SK-N-SH (cell line): ENCODE measurements around the gene PAPOLA. TPM values are rescaled to one million over a fixed set of nuclear protein-coding genes. Genes with fewer than 3 reads are reported as not detected.

Experiments used
- CTCF ChIA-PET: fragments of 300-600, 350-600 bp; formaldehyde crosslinking; extraction: SDS; loops from one replicate; lab custom pipeline; 2021; lab: Yijun Ruan, JAX
- POLR2A ChIA-PET: fragments of 350-600 bp; sonication (Branson Sonifier 250); formaldehyde crosslinking; extraction: SDS; loops from one replicate; lab custom pipeline; 2020; ENCODE audit warnings: antibody characterized with exemption, inconsistent platforms; lab: Yijun Ruan, JAX
- DNase-seq: peaks from one replicate; pipeline ENCODE4 v3.0.0; 2012
- H2AFZ ChIP-seq: fragments of 200-600 bp; sonication (generic); 2 replicates; pipeline ENCODE4 v1.8.1; 2016; ENCODE audit warnings: antibody characterized with exemption, mild to moderate bottlenecking, low read depth
- H3F3A ChIP-seq: fragments of 200-600 bp; sonication (generic); replicated peaks from 2 replicates; pipeline ENCODE3; 2016; ENCODE audit warnings: antibody characterized with exemption, mild to moderate bottlenecking; ENCODE audit not compliant: insufficient read depth
- H3K27ac ChIP-seq, 2 experiments: fragments of 200-500 bp in 1 of 2; fragments of 200-600 bp in 1 of 2; sonication (Bioruptor generic) in 1 of 2; sonication (generic), shearing (Covaris generic) in 1 of 2; 2 replicates each; pipeline versions ENCODE4 v1.5.1 to v1.6.1; 2014 to 2016; ENCODE audit warnings: low read depth in 2 of 2, inconsistent platforms in 1 of 2, low read length in 1 of 2, mild to moderate bottlenecking in 1 of 2, mixed read lengths in 1 of 2
- H3K27me3 ChIP-seq: fragments of 200-600 bp; sonication (generic), shearing (Covaris generic); 2 replicates; pipeline ENCODE4 v1.6.1; 2016; ENCODE audit warnings: mixed run types; ENCODE audit not compliant: insufficient read depth
- H3K36me3 ChIP-seq, 2 experiments: fragments of 200-500 bp in 1 of 2; fragments of 200-600 bp in 1 of 2; sonication (Bioruptor generic) in 1 of 2; sonication (generic) in 1 of 2; replicated peaks in 1 of 2; 2 replicates each; pipeline versions ENCODE3 to v1.5.1; 2014 to 2016; ENCODE audit warnings: low read length in 1 of 2, mild to moderate bottlenecking in 1 of 2; ENCODE audit not compliant: insufficient read depth in 2 of 2, control insufficient read depth in 1 of 2
- H3K4me1 ChIP-seq, 2 experiments: fragments of 200-500 bp in 1 of 2; fragments of 200-600 bp in 1 of 2; sonication (Bioruptor generic) in 1 of 2; sonication (generic), shearing (Covaris generic) in 1 of 2; 2 replicates each; pipeline versions ENCODE4 v1.5.1 to v1.6.1; 2014 to 2016; ENCODE audit warnings: low read depth in 1 of 2, low read length in 1 of 2, mixed run types in 1 of 2; ENCODE audit not compliant: insufficient read depth in 2 of 2, control insufficient read depth in 1 of 2
- H3K4me2 ChIP-seq: fragments of 200-600 bp; sonication (generic), shearing (Covaris generic); 2 replicates; pipeline ENCODE4 v1.6.1; 2017; ENCODE audit warnings: mixed run types
- H3K4me3 ChIP-seq, 2 experiments: fragments of 200-500 bp in 1 of 2; fragments of 200-600 bp in 1 of 2; sonication (Bioruptor generic) in 1 of 2; sonication (generic), shearing (Covaris generic) in 1 of 2; 2 replicates each; pipeline versions ENCODE4 v1.5.1 to v1.8.1; 2014 to 2016; ENCODE audit warnings: low read depth in 2 of 2, inconsistent platforms in 1 of 2, low read length in 1 of 2, mild to moderate bottlenecking in 1 of 2, mixed read lengths in 1 of 2, moderate library complexity in 1 of 2
- H3K79me2 ChIP-seq: fragments of 200-600 bp; sonication (generic); 2 replicates; pipeline ENCODE4 v1.8.1; 2017; ENCODE audit warnings: mild to moderate bottlenecking; ENCODE audit not compliant: insufficient read depth
- H3K9ac ChIP-seq: fragments of 200-600 bp; sonication (generic); 2 replicates; pipeline ENCODE4 v1.6.1; 2017; ENCODE audit warnings: mixed run types
- H3K9me2 ChIP-seq: fragments of 200-600 bp; sonication (generic); 2 replicates; pipeline ENCODE4 v1.6.1; 2017; ENCODE audit warnings: mixed run types
- H3K9me3 ChIP-seq: fragments of 200-600 bp; sonication (generic); 2 replicates; pipeline ENCODE4 v1.6.1; 2017; ENCODE audit warnings: mixed run types, mild to moderate bottlenecking, moderate library complexity
- H4K20me1 ChIP-seq: fragments of 200-600 bp; sonication (generic); 2 replicates; pipeline ENCODE4 v1.6.1; 2017; ENCODE audit warnings: mild to moderate bottlenecking, mixed run types; ENCODE audit not compliant: insufficient read depth
- CHD2 ChIP-seq: fragments of 150-350 bp; IDR thresholded peaks from 2 replicates; pipeline ENCODE4 v1.6.1; 2018; ENCODE audit warnings: low read length; ENCODE audit not compliant: partially characterized antibody
- CTCF ChIP-seq: fragments of 200-600 bp; sonication (generic); IDR thresholded peaks from 2 replicates; pipeline ENCODE4 v1.6.1; 2017; ENCODE audit warnings: antibody characterized with exemption, mild to moderate bottlenecking, moderate library complexity
- ELF1 ChIP-seq: IDR thresholded peaks from 2 replicates; pipeline ENCODE4 v1.4.0; 2012
- EP300 ChIP-seq, 2 experiments: IDR thresholded peaks; 2 replicates each; pipeline versions ENCODE4 v1.4.0 to v1.6.1; 2012; ENCODE audit warnings: borderline replicate concordance in 1 of 2, low read depth in 1 of 2, low read length in 1 of 2
- EZH2phosphoT487 ChIP-seq: fragments of 200-600 bp; sonication (generic); IDR thresholded peaks from 2 replicates; pipeline ENCODE4 v1.6.1; 2017; ENCODE audit warnings: low read depth, mixed run types, mild to moderate bottlenecking, antibody characterized with exemption, moderate library complexity, borderline replicate concordance
- FOSL2 ChIP-seq: IDR thresholded peaks from 2 replicates; pipeline ENCODE4 v1.4.0; 2012; ENCODE audit warnings: low read depth, mild to moderate bottlenecking, moderate library complexity, borderline replicate concordance
- FOXJ3 ChIP-seq: sonication (generic); formaldehyde crosslinking; IDR thresholded peaks from 2 replicates; pipeline ENCODE4 v1.5.1; 2020; ENCODE audit warnings: mild to moderate bottlenecking, missing genetic modification reagents
- FOXM1 ChIP-seq: IDR thresholded peaks from 2 replicates; pipeline ENCODE4 v1.4.0; 2012; ENCODE audit warnings: low read depth, mild to moderate bottlenecking
- GABPA ChIP-seq: IDR thresholded peaks from 2 replicates; pipeline ENCODE4 v1.4.0; 2012; ENCODE audit warnings: low read depth, mild to moderate bottlenecking
- JUND ChIP-seq: IDR thresholded peaks from 2 replicates; pipeline ENCODE4 v1.4.0; 2012
- MXI1 ChIP-seq: IDR thresholded peaks from 2 replicates; pipeline ENCODE4 v1.6.1; 2012; ENCODE audit warnings: mild to moderate bottlenecking, low read depth, low read length, improper control_type of control experiment
- NFIC ChIP-seq: IDR thresholded peaks from 2 replicates; pipeline ENCODE4 v1.4.0; 2012; ENCODE audit warnings: borderline replicate concordance
- NRF1 ChIP-seq: IDR thresholded peaks from 2 replicates; pipeline ENCODE4 v1.6.1; 2012; ENCODE audit warnings: low read depth, mild to moderate bottlenecking, low read length
- PBX3 ChIP-seq: IDR thresholded peaks from 2 replicates; pipeline ENCODE4; 2012
- RAD21 ChIP-seq: IDR thresholded peaks from 2 replicates; pipeline ENCODE4 v1.6.1; 2012; ENCODE audit warnings: mild to moderate bottlenecking, low read length
- RFX5 ChIP-seq: IDR thresholded peaks from 2 replicates; pipeline ENCODE4 v1.6.1; 2012; ENCODE audit warnings: mild to moderate bottlenecking, improper control_type of control experiment, low read length
- TAF1 ChIP-seq: IDR thresholded peaks from 2 replicates; pipeline ENCODE4 v1.6.1; 2012; ENCODE audit warnings: low read depth, mild to moderate bottlenecking, low read length, moderate library complexity, borderline replicate concordance
- TCF12 ChIP-seq: IDR thresholded peaks from 2 replicates; pipeline ENCODE4 v1.4.0; 2012
- TEAD4 ChIP-seq: IDR thresholded peaks from 2 replicates; pipeline ENCODE4 v1.4.0; 2012; ENCODE audit warnings: mild to moderate bottlenecking, borderline replicate concordance; ENCODE audit not compliant: insufficient read depth
- WGBS: methylation state at CpG from one replicate; pipeline ENCODE4 v1.1.6; 2017; ENCODE audit warnings: low lambda C conversion rate; 5-methylcytosine and 5-hydroxymethylcytosine counted together
- polyA plus RNA-seq, 3 experiments: library from polyadenylated mRNA; depleted of rRNA; stranded (reverse); fragments of >200 nt; gene quantifications; 2 replicates each; pipeline ENCODE4 v1.2.3, GENCODE V29; 2012
- TF ChIP-seq, protein P1 (sequence below): fragments of 150-350 bp; IDR thresholded peaks from 2 replicates; pipeline ENCODE4 v1.6.1; 2016; ENCODE audit warnings: mild to moderate bottlenecking, low read depth, low read length
- TF ChIP-seq, protein P2 (sequence below): fragments of 150-350 bp; IDR thresholded peaks from 2 replicates; pipeline ENCODE4 v1.6.1; 2017; ENCODE audit warnings: antibody characterized with exemption, low read length, low read depth, borderline replicate concordance

Gene PAPOLA
- polyA plus RNA-seq, 1 of the 3 experiments (the other 2 are of a cell fraction): 53.7 TPM

DNA sequence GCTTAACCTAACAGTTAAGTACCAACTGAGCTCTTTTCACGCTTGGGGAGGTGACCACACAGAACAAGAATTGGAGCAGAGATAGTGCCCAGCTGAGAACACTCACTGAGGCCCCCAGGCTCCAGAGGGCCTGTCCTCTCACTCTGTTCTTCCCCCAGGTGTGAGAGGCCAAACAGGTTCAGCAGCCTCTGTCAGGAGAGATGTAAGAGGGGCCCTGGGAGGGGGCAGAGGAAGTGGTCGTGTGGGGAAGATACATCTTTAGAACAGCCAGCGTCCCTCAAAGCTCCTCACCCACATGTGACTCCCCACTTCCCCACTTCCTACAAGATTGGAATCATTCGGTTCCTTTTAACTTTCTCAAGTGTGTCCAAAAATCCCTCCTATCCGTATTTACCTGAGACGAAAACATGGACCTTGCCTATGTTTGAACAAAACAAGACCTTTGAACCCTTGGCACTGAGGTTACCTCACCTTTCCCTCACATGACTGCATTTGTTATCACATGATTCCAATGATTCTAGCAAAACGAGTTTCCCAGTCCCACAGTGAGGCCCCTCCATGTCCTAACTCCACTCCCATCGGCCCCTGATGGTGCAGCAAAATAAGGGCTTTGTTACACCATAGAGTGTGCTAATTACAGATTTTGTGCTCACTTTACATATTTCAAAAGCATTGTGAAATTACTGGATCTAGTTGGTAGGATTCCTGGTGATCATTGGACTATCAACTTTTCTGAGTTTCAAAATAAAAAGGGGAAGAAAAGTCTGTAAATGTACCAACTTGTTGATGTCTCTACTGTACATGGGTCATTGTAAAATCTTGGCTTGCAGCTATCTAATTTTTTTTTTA lies 40.0 kb upstream of the PAPOLA start:
- Histone ChIP-seq H3K79me2 (no peaks in the 10 kb centered on the region), H3K9me3 (no peaks in the 10 kb centered on the region), H3K4me1 (no peaks in the 10 kb centered on the region), H2AFZ (no peak overlapping the region), H3K4me3 (no peak overlapping the region), H3F3A (no peaks in the 10 kb centered on the region), H3K4me2 (no peak overlapping the region), H4K20me1 (no peaks in the 10 kb centered on the region), H3K36me3 (no peaks in the 10 kb centered on the region), H3K9me2 (no peaks in the 10 kb centered on the region), H3K9ac (no peak overlapping the region), H3K27ac (no peak overlapping the region)
- no peak for DNase-seq
- POLR2A ChIA-PET: no interaction called here
- WGBS: 66% methylated on average over 8 of the region's 8 CpGs
- CTCF ChIA-PET: no interaction called here
- TF ChIP-seq ELF1: no peak
- no peak for TF ChIP-seq TCF12
- TF ChIP-seq CTCF: no peak
- no peak for TF ChIP-seq EZH2phosphoT487
- TF ChIP-seq EP300 (IDR thresholded peaks at IDR 0.05; ENCODE audit: borderline replicate concordance in 1 of 2, low read depth in 1 of 2, low read length in 1 of 2): no peak
- no peak for TF ChIP-seq TEAD4
- no peak for TF ChIP-seq FOSL2
- TF ChIP-seq TAF1: no peak
- TF ChIP-seq GABPA: no peak
- no peak for TF ChIP-seq RAD21
- no peak for TF ChIP-seq MXI1
- TF ChIP-seq, all 33 proteins: peak for 0
- H3K27me3 ChIP-seq: no peaks in the 10 kb centered on the region

DNA sequence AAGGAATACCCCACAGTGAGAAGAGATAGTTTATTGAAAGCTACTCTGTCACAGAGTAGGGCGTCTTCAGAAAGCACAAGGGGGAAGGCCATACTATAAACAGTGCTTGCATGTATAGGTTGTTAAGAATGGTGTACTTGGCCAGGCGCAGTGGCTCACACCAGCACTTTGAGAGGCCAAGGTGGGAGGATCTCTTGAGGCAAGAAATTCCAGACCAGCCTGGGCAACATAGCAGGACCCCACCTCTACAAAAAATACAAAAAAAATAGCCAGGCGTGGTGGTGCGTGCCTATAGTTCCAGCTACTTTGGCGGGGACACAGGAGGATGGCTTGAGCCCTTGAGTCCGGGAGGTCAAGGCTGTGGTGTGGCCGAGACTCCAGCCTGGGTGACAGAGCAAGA lies 38.0 kb upstream of the PAPOLA start:
- Histone ChIP-seq H3K27ac (no peak overlapping the region), H3K4me3 (no peak overlapping the region), H3K36me3 (no peaks in the 10 kb centered on the region), H3K9me2 (no peaks in the 10 kb centered on the region), H3K9ac (no peak overlapping the region), H3F3A (no peaks in the 10 kb centered on the region), H3K9me3 (no peaks in the 10 kb centered on the region), H3K79me2 (no peaks in the 10 kb centered on the region), H3K27me3 (no peaks in the 10 kb centered on the region), H4K20me1 (no peaks in the 10 kb centered on the region), H3K4me1 (no peaks in the 10 kb centered on the region), H3K4me2 (no peak overlapping the region), H2AFZ (no peak overlapping the region)
- no peak for DNase-seq
- CTCF ChIA-PET: no interaction called here
- POLR2A ChIA-PET: no interaction called here
- WGBS: 76% methylated on average over 7 of the region's 7 CpGs
- no peak for TF ChIP-seq FOXM1
- TF ChIP-seq PBX3: no peak
- TF ChIP-seq JUND: no peak
- TF ChIP-seq, protein P1, sequence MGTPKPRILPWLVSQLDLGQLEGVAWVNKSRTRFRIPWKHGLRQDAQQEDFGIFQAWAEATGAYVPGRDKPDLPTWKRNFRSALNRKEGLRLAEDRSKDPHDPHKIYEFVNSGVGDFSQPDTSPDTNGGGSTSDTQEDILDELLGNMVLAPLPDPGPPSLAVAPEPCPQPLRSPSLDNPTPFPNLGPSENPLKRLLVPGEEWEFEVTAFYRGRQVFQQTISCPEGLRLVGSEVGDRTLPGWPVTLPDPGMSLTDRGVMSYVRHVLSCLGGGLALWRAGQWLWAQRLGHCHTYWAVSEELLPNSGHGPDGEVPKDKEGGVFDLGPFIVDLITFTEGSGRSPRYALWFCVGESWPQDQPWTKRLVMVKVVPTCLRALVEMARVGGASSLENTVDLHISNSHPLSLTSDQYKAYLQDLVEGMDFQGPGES: no peak
- no peak for TF ChIP-seq CHD2
- TF ChIP-seq RFX5: no peak
- no peak for TF ChIP-seq NRF1
- TF ChIP-seq FOSL2: no peak
- no peak for TF ChIP-seq MXI1
- no peak for TF ChIP-seq FOXJ3
- no peak for TF ChIP-seq CTCF
- no peak for TF ChIP-seq NFIC
- TF ChIP-seq, protein P2, sequence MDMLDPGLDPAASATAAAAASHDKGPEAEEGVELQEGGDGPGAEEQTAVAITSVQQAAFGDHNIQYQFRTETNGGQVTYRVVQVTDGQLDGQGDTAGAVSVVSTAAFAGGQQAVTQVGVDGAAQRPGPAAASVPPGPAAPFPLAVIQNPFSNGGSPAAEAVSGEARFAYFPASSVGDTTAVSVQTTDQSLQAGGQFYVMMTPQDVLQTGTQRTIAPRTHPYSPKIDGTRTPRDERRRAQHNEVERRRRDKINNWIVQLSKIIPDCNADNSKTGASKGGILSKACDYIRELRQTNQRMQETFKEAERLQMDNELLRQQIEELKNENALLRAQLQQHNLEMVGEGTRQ: no peak
